HTR-8/SVneo (cell line): ENCODE measurements around the gene SHROOM3.
A peak's percentile ranks its signal among the peaks of the same experiment; 100 is the strongest.
"Not testable (repeated sequence)": the region's sequence is repeated elsewhere in the genome, so short reads cannot be mapped to it uniquely, and the experiment has no call there.

Experiments used
- DNase-seq: peaks from one replicate; pipeline ENCODE4 v3.0.0; 2011; ENCODE audit warnings: low spot score, mixed read lengths; ENCODE audit not compliant: insufficient read length
- FAIRE-seq: peaks from 2 replicates; lab custom pipeline; 2011; peaks lifted over from hg19 to GRCh38; lab: Jason Lieb, UNC

SHROOM3 gene

GRCh38 chr4:76585272-76585671 is 150.2 kb downstream of the SHROOM3 start:
- DNase-seq (no peak), FAIRE-seq (no peak)

- DNase-seq: no peak
- FAIRE-seq: no peak
Measured at GRCh38 chr4:76585897-76586360, 150.9 kb downstream of the SHROOM3 start.

DNA sequence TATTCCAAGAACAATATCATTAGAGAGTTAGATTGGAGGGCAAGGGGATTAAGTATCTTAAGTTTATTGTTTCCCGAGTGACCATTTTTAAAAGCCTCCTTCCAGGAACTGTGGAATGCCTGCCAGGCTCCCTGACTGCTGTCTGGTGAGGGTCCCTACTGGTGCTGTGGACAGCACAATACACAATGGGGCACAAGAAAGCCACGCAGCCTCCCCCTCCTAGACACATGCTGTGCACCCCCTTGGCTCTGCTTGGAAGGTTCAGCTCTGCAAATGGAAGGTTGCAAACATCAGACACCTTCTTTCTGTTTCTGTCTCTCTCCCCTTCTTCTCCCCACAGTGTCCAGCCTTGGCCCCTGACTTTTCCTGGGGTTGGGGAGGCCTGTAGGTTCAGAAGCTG is 153.2 kb downstream of the SHROOM3 start:
- DNase-seq (no peak), FAIRE-seq (no peak)

DNA sequence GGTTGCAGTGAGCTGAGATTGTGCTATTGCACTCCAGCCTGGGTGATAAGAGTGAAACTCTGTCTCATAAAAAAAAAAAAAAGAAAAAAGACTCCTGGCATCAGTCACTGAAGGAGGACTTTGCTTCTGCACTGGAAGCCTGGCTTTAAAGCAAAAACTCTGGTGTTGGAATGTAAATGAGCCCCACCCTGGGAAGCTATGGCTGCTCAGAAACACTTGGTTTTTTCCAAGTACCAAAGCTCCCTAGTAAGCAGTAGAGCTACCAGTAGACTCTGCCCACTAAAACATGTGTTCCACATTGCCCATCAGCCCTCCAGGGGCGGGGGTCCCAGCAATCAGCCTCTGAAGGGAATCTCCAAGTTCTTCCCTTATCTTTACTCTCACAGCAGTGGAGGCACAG is 154.4 kb downstream of the SHROOM3 start:
- DNase-seq (no peak), FAIRE-seq (no peak)

DNA sequence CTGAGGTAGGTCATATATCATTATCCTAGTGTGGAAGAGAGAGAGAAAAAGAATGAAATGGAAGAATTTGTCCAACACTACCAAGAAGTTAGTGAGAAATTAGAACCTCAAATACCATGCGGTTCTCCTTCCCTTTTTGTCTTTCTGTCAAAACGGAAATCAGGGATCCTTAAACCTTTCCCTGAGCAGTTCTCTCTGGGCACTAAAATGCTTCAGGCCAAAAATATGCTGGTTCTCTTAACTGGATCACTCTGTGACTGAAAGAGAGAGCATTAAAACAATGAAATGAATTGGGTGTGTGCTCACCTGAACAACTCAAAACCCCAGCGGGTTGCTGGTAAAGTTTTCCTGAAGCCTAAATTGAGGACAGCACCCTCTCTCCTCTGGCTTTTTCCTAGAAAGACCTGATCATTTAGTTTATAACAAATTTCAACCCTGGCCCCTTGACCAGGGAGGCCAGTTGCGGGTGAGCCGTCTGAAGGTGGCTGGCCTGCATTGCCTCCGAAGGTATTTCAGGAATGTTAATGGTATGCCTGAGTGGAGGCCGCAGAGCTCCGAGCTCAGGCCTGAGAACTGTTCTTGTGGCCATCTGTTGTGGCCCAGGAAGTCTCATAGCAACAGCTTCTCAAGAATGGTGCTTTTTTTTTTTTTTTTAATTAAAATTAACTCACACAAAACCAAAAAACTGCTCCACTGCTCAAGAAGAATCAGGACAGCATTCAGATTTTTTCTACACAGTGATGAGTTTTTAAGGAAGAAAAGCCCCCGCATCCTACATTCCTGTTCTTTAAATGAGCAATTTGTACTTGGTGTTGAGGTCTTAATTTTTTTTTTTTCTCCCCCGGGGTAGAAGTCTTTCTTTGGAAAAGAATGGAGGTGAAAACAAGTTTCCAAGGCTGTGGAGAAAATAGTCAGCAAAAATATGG is 155.1 kb downstream of the SHROOM3 start:
- FAIRE-seq: peak; percentile 44

DNA sequence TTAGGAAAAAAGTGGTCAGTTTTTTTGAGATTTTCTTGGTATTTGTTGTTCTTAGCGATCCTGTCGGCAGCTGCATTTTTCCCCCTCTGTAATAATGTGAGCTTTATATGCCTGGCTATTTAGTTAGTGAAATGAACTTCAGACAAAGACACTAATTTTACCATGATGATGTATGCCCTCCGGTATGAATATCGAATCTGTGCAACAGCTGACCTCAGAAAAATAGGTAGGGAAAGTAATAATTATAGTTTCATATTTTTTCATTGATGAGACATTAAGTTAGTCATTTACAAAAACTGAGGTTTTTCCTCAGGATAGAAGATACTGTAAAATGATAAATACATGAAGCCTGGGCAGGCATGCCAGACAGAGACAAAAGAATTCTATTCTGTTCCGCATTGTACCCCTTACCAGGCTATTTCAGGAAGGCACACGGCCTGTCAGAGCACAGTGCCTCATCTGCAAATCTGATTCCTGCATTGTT is 155.8 kb downstream of the SHROOM3 start:
- no peak for FAIRE-seq
- DNase-seq: no peak

More for the DNA sequence above, 155.1 kb downstream of the SHROOM3 start:
- DNase-seq: peak; percentile 65

DNA sequence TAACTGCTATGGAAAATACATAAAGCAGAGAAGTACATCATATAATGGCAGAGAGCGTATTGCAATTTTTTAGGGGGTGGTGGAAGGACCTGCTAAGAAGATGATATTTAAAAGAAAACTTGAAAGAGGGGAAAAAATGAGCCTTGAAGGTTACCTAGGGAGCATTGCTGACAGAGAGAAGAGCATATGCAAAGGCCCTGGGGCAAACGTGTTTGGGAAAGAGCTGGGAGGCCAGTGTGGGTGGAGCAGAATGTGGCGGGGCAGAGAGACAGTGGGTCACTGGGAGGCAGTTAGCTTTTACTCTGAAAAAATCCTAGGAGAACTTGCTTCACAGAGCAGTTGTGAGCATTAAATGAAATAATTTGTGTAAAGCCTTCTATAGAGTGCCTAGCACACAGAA is 157.0 kb downstream of the SHROOM3 start:
- no peak for FAIRE-seq
- no peak for DNase-seq

GRCh38 chr4:76592460-76592859 is 157.4 kb downstream of the SHROOM3 start:
- FAIRE-seq (no peak), DNase-seq (no peak)

DNA sequence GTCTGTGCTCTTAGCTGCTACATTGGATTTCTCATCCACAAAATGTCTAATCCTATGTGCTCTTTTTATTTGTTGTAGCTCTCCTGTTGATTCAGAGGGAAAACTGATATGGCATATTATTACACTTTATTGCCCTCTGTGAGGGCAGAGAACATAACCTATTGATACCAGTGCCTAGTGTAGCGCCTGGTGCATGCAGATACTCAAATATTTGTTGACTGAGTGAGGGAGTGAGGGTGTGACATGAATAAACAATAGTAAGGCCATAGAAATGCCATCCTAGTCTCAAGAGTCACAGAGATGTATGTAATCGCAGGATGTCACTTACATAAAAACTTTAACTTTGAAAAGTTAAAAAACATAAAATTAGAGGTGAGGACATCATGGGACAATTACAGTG is 159.1 kb downstream of the SHROOM3 start:
- DNase-seq (no peak), FAIRE-seq (no peak)

DNA sequence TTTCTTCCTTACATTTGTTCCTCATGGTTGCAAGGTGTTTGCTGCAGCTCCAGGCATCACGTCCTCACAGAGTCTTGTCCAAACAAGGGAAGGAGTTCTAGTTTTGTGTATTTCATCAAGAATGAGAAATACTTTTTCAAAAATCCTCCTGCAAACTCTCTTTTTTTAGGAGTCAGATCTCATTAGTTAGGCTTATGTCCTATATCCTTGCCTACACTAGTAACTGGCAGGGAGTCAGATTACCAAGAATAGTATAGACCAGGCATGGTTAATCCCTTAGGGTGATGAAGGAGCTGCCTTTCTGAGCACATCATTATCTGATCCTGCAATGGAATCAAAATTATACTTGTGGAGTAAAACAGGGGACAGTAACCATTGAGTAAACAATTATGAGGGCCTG is 160.4 kb downstream of the SHROOM3 start:
- no peak for FAIRE-seq
- no peak for DNase-seq

GRCh38 chr4:76596713-76597112 is 161.7 kb downstream of the SHROOM3 start:
- DNase-seq (no peak), FAIRE-seq (no peak)

GRCh38 chr4:76597423-76597979 is 162.5 kb downstream of the SHROOM3 start:
- DNase-seq (no peak), FAIRE-seq (no peak)

DNA sequence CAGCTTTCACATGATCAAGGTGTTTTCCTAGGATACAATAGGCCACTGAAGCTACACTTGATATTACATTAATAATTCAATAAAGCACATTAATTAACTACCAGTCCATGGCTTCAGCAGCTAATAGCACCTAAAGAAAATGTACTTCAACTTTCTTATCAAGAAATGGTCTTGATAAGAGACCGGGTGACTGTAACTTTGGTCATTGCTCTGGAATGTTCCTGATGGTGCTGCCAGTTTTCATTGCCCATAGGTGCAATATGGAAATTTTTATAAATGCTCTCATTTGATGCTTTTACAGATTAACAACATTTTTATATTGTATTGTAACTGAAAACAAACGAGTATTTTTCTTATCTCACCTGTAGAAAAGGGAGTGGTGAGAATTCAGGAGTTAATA is 165.4 kb downstream of the SHROOM3 start:
- DNase-seq (no peak), FAIRE-seq (no peak)

GRCh38 chr4:76601791-76602190 is 166.8 kb downstream of the SHROOM3 start:
- no peak for FAIRE-seq
- no peak for DNase-seq

DNA sequence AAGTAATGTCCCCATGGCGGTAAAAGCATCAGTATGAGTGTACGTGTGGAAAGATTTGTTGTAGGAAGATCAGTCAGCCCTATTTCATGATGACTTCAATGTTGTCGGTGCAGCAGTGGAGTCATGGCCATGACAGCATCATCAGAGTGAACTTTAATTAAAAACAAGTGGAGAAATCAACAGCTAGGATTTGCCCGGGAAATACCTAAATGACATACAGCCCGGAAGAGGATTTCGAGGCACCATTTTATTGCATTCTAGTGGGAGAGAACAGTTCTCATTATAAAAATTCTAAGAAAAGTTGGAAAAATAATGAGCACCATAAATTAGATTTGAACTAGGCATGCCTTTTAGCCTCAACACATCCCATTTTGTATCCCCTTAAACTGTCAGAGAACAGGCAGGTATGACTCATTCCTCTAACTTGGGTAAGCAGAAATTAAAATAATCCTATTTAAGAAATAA is 170.1 kb downstream of the SHROOM3 start:
- DNase-seq (no peak), FAIRE-seq (no peak)

DNA sequence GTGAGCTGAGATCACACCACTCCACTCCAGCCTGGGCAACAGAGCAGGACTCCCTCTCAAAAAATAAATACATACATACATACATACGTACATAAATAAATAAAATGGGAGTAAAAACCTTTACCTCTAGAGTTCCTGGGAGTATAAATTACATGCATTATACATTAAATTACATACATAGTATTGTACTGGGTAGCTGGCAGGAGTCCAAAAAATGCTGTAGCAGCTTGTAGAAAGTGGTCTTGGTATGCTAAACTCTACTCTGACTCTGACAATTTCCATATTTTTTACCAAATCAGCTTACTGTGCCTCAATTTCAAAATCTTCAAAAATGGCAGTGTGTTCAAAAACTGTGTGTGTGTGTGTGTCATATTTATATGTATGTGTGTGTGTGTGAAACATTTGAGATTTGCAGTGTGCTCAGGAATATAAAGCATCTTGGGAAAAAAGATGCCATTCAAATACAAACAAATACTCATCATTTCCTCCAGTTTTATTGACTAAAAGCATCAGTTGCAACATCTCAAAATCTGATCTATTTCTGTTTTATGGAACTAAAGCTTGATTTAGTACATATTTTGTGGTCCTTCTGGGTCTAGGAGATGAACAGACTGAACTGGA is 171.7 kb downstream of the SHROOM3 start:
- DNase-seq (no peak), FAIRE-seq (no peak)

DNA sequence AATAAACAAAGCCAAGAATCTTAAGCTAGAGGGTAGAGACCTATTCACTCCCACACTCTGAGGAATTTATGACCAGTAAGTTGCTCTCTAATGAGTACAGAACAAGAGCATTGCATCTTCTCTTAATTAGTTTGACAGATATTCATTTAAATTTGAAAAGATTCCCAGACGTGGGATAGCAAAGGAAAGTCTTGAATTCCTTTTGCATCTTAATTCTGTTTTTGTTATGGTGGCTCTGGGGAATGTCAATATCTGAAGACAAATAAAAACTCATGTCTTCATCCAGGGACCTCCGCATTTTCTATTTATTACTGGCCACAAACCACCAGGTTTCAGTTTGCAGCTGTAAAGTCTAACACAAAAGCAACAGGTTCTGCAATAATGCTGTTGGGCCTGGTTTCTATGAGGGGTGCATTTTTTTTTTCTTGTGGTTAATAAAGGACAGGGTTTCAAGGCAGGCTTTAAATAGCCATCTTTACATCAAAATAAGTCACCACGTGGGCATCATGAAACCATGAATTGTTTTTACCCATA is 172.3 kb downstream of the SHROOM3 start:
- FAIRE-seq: no peak
- no peak for DNase-seq

- no peak for DNase-seq
- no peak for FAIRE-seq
Measured at GRCh38 chr4:76607846-76608245, 172.8 kb downstream of the SHROOM3 start.

GRCh38 chr4:76608549-76608948 is 173.5 kb downstream of the SHROOM3 start:
- not testable (repeated sequence) for FAIRE-seq, DNase-seq

DNA sequence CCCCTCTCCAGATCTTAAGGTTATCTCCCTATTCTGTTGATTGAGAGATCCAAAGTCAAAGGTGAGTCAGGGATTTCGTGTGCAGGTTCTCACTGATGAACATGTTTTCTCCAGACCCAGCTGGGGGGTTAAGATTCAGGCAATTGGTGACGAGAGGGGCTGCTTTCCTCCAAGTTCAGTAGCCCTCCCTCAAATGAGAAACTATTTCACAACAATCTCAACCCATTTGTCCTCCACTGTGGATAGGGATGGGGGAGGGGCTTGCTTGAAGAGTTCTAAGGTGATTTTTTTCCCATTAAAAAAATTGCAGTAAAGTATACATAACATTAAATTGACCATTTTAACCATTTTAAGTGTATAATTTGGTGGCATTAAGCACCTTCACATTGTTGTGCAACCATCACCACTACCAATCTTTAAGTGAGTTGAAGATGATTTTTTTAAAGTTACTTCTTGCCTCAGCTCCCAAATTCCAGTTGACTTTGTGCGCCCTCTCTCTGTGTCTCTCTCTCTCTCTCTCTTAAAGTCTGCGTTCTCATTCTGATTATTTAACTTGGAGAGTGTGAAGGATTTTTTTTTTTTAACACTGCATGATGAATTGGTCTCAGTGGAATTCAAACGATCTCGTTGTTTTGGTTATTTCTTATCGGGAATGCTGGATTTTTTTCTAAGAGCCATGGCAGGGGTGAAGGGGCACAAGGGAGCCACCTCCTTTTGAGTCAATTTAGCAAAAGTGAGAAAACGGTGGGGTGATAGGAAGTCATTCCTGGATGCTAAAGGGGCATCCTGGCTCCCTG is 175.9 kb downstream of the SHROOM3 start:
- DNase-seq: no peak
- FAIRE-seq: no peak
